Adrenal gland (tissue), 12 donors: ENCODE data around the gene RAB27A. TPM values are rescaled to one million over a fixed set of nuclear protein-coding genes. Genes with fewer than 3 reads are reported as not detected.
A peak's percentile ranks its signal among the peaks of the same experiment; 100 is the strongest.

Experiments used
- DNase-seq, 7 donors: peaks; one replicate each; pipeline ENCODE4 v3.0.0-alpha.2; 2019 to 2020
- H3K27ac ChIP-seq, 5 donors: fragments of 200-600 bp; sonication (generic) in 4 of 5; 1 replicate in 3 of 5; 2 replicates in 2 of 5; pipeline versions ENCODE4 v1.5.1 to v1.8.0; 2016 to 2020; ENCODE audit warnings: mild to moderate bottlenecking in 1 of 5
- H3K27me3 ChIP-seq: fragments of 200-600 bp; 2 replicates; pipeline ENCODE4 v1.8.0; 2021
- H3K36me3 ChIP-seq, 2 donors: fragments of 200-600 bp; replicated peaks in 1 of 2; 1 replicate in 1 of 2; 2 replicates in 1 of 2; pipeline versions ENCODE4 v1.5.1 to v1.8.0; 2018 to 2022
- H3K4me1 ChIP-seq, 2 donors: fragments of 200-600 bp; replicated peaks in 1 of 2; 1 replicate in 1 of 2; 2 replicates in 1 of 2; pipeline versions ENCODE4 v1.5.1 to v1.8.0; 2018 to 2021
- H3K4me3 ChIP-seq, 4 donors: fragments of 200-600 bp; sonication (generic) in 3 of 4; one replicate each; pipeline ENCODE4 v1.5.1; 2016 to 2018
- H3K9me3 ChIP-seq, 3 donors: fragments of 200-600 bp; sonication (generic) in 1 of 3; replicated peaks in 1 of 3; 1 replicate in 2 of 3; 2 replicates in 1 of 3; pipeline versions ENCODE4 v1.5.1 to v1.8.0; 2016 to 2021
- CTCF ChIP-seq, 6 experiments: fragments of 450-650 bp in 4 of 6; fragments of 200-600 bp in 2 of 6; sonication (generic) in 1 of 6; IDR thresholded peaks; 1 replicate in 5 of 6; 2 replicates in 1 of 6; pipeline versions ENCODE4 v1.5.1 to v1.8.0; 2016 to 2021; ENCODE audit warnings: antibody characterized with exemption in 6 of 6, mild to moderate bottlenecking in 2 of 6, moderate library complexity in 1 of 6
- POLR2A ChIP-seq, 2 donors: fragments of 450-650 bp; IDR thresholded peaks; one replicate each; pipeline ENCODE4 v1.6.1; 2017; ENCODE audit warnings: antibody characterized with exemption in 2 of 2, mild to moderate bottlenecking in 2 of 2, moderate library complexity in 1 of 2
- WGBS, 4 donors: extraction: QIAGEN DNeasy Blood & Tissue Kit in 2 of 4; methylation state at CpG; one replicate each; pipeline versions ENCODE4 v1.1.5 to v1.1.7; 2013 to 2017; 5-methylcytosine and 5-hydroxymethylcytosine counted together
- intact Hi-C, 2 donors: fragments of 100-400 bp; cut with DNase I; formaldehyde crosslinking; loops; one replicate each; pipeline versions ENCODE4 v1.14.1 to v1.15.0; 2022 to 2023
- polyA plus RNA-seq, 3 donors: library from polyadenylated mRNA; stranded (reverse); fragments of 200-250 nt in 2 of 3; fragments of 350-450 nt in 1 of 3; fragmentation: Illumina TruSeq in 1 of 3; extraction: RNeasy Lipid Tissue Mini Kit (QIAGEN cat#74804) in 1 of 3; gene quantifications; one replicate each; pipeline ENCODE4 v1.2.3, GENCODE V29; 2013 to 2014
- total RNA-seq, 9 donors: library from RNA; depleted of rRNA in 4 of 9; stranded (reverse); fragments of >200 nt in 4 of 9; fragments of 120-200 nt in 1 of 9; fragmentation: NEBNext Ultra II Directional in 1 of 9; extraction: Animal tissue kit (Norgen Biotek cat#: 25700) in 1 of 9; gene quantifications; one replicate each; pipeline versions ENCODE4 v1.1.0 to v1.2.4, GENCODE V29; 2013 to 2023
- donor health status: healthy with polysubstance abuse.
- donor health status: Bipolar disorder and iron deficiency.
- donor health status: DM: yes; HTN: yes; CAD: no.
- donor health status: DM: no; HTN: no; CAD: no.
- donor health status: DM: no; HTN: no; CAD: no.
- donor health status: DM: yes; HTN: yes; CAD: no.

RAB27A gene
- total and polyA plus RNA-seq, 12 donors: 7.1 to 102 (median 32.2) TPM

- intact Hi-C loops: loop anchor here in 1 of 2 donors (10.0 kb wide), 1 partner anchor 217 kb away; no protein-coding TSS in a partner anchor
- no peak for DNase-seq
- TF ChIP-seq CTCF (IDR thresholded peaks at IDR 0.05) (no peak), POLR2A (IDR thresholded peaks at IDR 0.05) (no peak)
- Histone ChIP-seq H3K4me1 (peaks cover 0 to 5% of the 10 kb centered on the region in 2 donors), H3K9me3 (no peaks in the 10 kb centered on the region), H3K4me3 (no peak overlapping the region), H3K27me3 (no peaks in the 10 kb centered on the region), H3K36me3 (no peaks in the 10 kb centered on the region), H3K27ac (peak overlapping the region in 1 of 5 donors; percentile 19)
- 69 to 91% (median 76%) methylated on average over 2 of the region's 2 CpGs for WGBS, 4 donors
These were observed 71.6 kb downstream of the RAB27A start for GRCh38 chr15:55218056-55218455.

GRCh38 chr15:55204464-55204863 is 85.1 kb downstream of the RAB27A start:
- Histone ChIP-seq H3K4me1 (no peaks in the 10 kb centered on the region), H3K4me3 (no peak overlapping the region), H3K36me3 (peaks cover 0 to 6% of the 10 kb centered on the region in 2 donors), H3K9me3 (no peaks in the 10 kb centered on the region), H3K27me3 (no peaks in the 10 kb centered on the region), H3K27ac (no peak overlapping the region)
- DNase-seq: no peak
- intact Hi-C loops: no loop called here
- TF ChIP-seq POLR2A (IDR thresholded peaks at IDR 0.05) (no peak), CTCF (IDR thresholded peaks at IDR 0.05) (no peak)
- 94 to 98% (median 97%) methylated on average over 4 of the region's 4 CpGs for WGBS, 4 donors

- H3K4me1 ChIP-seq: no peaks in the 10 kb centered on the region
- H3K4me3 ChIP-seq: no peak overlapping the region
- H3K27me3 ChIP-seq: no peaks in the 10 kb centered on the region
- intact Hi-C loops: no loop called here
- H3K9me3 ChIP-seq: no peaks in the 10 kb centered on the region
- TF ChIP-seq CTCF (IDR thresholded peaks at IDR 0.05) (no peak), POLR2A (IDR thresholded peaks at IDR 0.05) (no peak)
- 92 to 100% (median 96%) methylated on average over 1 of the region's 1 CpG for WGBS, 4 donors
- H3K36me3 ChIP-seq: peaks cover 0 to 6% of the 10 kb centered on the region in 2 donors
- H3K27ac ChIP-seq: no peak overlapping the region
- no peak for DNase-seq
These were observed 87.4 kb downstream of the RAB27A start for GRCh38 chr15:55202206-55202605.

- intact Hi-C loops: no loop called here
- WGBS, 4 donors: 88 to 99% (median 98%) methylated on average over 3 of the region's 3 CpGs
- TF ChIP-seq POLR2A (IDR thresholded peaks at IDR 0.05): no peak
- no peak for TF ChIP-seq CTCF (IDR thresholded peaks at IDR 0.05)
These were observed 90.9 kb downstream of the RAB27A start for GRCh38 chr15:55198706-55199105.

More at GRCh38 chr15:55198706-55199105, 90.9 kb downstream of the RAB27A start:
- H3K27ac ChIP-seq: no peak overlapping the region
- peaks cover 10 to 20% of the 10 kb centered on the region in 2 donors for H3K4me1 ChIP-seq
- H3K27me3 ChIP-seq: no peaks in the 10 kb centered on the region
- H3K9me3 ChIP-seq: no peaks in the 10 kb centered on the region
- H3K36me3 ChIP-seq: no peaks in the 10 kb centered on the region
- DNase-seq: no peak
- H3K4me3 ChIP-seq: no peak overlapping the region
